GM18517 (cell line): Measurements from ENCODE around the gene GLT8D1.
A peak's percentile ranks its signal among the peaks of the same experiment; 100 is the strongest.

Experiments used
- ATAC-seq: cut with Tn5 transposase; IDR thresholded peaks from one replicate; pipeline ENCODE4 v1.9.1; 2021; ENCODE audit warnings: mild to moderate bottlenecking, moderate library complexity; ENCODE audit not compliant: unreplicated experiment

The GLT8D1 gene

GRCh38 chr3:52712291-52713212 lies 7.0 kb upstream of the GLT8D1 start:
- ATAC-seq, result no peak

- no peak for ATAC-seq
Observed at GRCh38 chr3:52710512-52710911, 4.9 kb upstream of the GLT8D1 start.

- ATAC-seq, result no peak
Observed at GRCh38 chr3:52707585-52707984, 2.0 kb upstream of the GLT8D1 start.

- no peak for ATAC-seq
Observed at GRCh38 chr3:52705438-52705687, 228 bp downstream of the GLT8D1 start.

- ATAC-seq, result no peak
Observed at GRCh38 chr3:52704611-52705437, 767 bp downstream of the GLT8D1 start.

- no peak for ATAC-seq
Observed at GRCh38 chr3:52703341-52703740, 2.2 kb downstream of the GLT8D1 start.

GRCh38 chr3:52697632-52697965 lies 8.0 kb downstream of the GLT8D1 start:
- no peak for ATAC-seq

GRCh38 chr3:52696830-52697631 lies 8.6 kb downstream of the GLT8D1 start:
- ATAC-seq, result no peak

GRCh38 chr3:52695798-52696671 lies 9.6 kb downstream of the GLT8D1 start:
- no peak for ATAC-seq

- no peak for ATAC-seq
Observed at GRCh38 chr3:52694528-52695189, 10.9 kb downstream of the GLT8D1 start.

- ATAC-seq, result no peak
Observed at GRCh38 chr3:52693071-52693470, 12.5 kb downstream of the GLT8D1 start.

GRCh38 chr3:52690560-52690959 lies 15.0 kb downstream of the GLT8D1 start:
- no peak for ATAC-seq

GRCh38 chr3:52689151-52689550 lies 16.4 kb downstream of the GLT8D1 start:
- no peak for ATAC-seq

GRCh38 chr3:52688266-52688665 lies 17.3 kb downstream of the GLT8D1 start:
- no peak for ATAC-seq

GRCh38 chr3:52685709-52686691 lies 19.6 kb downstream of the GLT8D1 start, which contains the start of the genes GNL3 and PBRM1:
TSS of gene GNL3 (plus strand) at chr3:52686032. CDS start at chr3:52686093, 61 bp downstream.
TSS of gene PBRM1 (minus strand) at chr3:52685913.
- ATAC-seq, result peak; percentile 68

- peak; percentile 64 for ATAC-seq
Observed at GRCh38 chr3:52685285-52685708, 20.3 kb downstream of the GLT8D1 start.

- no peak for ATAC-seq
Observed at GRCh38 chr3:52684184-52684583, 21.4 kb downstream of the GLT8D1 start.

- no peak for ATAC-seq
Observed at GRCh38 chr3:52683611-52684010, 22.0 kb downstream of the GLT8D1 start.

- ATAC-seq, result no peak
Observed at GRCh38 chr3:52682016-52682415, 23.6 kb downstream of the GLT8D1 start.
